CD4-positive, alpha-beta T cell (primary cell): ENCODE measurements around the gene OR6J1. TPM values are rescaled to one million over a fixed set of nuclear protein-coding genes. Genes with fewer than 3 reads are reported as not detected.
"Not testable (repeated sequence)": the region's sequence is repeated elsewhere in the genome, so short reads cannot be mapped to it uniquely, and the experiment has no call there.

Source experiments
- ATAC-seq: fragments of 200-7000 bp; cut with Tn5 transposase; one replicate; pipeline ENCODE4 v1.10.0; 2022; ENCODE audit warnings: mild to moderate bottlenecking; ENCODE audit not compliant: poor library complexity
- CTCF ChIA-PET: fragments of 350-600 bp; sonication (Branson Sonifier 250); formaldehyde crosslinking; loops from one replicate; lab custom pipeline; 2021; ENCODE audit warnings: antibody characterized with exemption, inconsistent platforms; lab: Charles Lee
- POLR2A ChIA-PET: fragments of 350-600 bp; sonication (Branson Sonifier 250); formaldehyde crosslinking; loops from one replicate; lab custom pipeline; 2021; ENCODE audit warnings: antibody characterized with exemption, inconsistent platforms; lab: Charles Lee
- DNase-seq, 14 experiments: peaks; one replicate each; pipeline ENCODE4 v3.0.0-alpha.2; 2013 to 2020; ENCODE audit warnings: mixed read lengths in 2 of 14
- H3K27ac ChIP-seq, 2 donors: one replicate each; pipeline versions ENCODE4 v1.5.1 to v1.7.0; 2013; ENCODE audit warnings: low read length in 2 of 2, low read depth in 1 of 2, mild to moderate bottlenecking in 1 of 2
- H3K27me3 ChIP-seq, 2 experiments: 1 replicate in 1 of 2; 2 replicates in 1 of 2; pipeline versions ENCODE4 v1.6.1 to v1.7.0; 2013; ENCODE audit warnings: low read length in 2 of 2, control low read depth in 1 of 2, mild to moderate bottlenecking in 1 of 2, moderate library complexity in 1 of 2; ENCODE audit not compliant: insufficient read depth in 2 of 2, control insufficient read depth in 1 of 2
- H3K36me3 ChIP-seq: one replicate; pipeline ENCODE4 v1.6.1; 2013; ENCODE audit warnings: low read length, control low read depth; ENCODE audit not compliant: insufficient read depth
- H3K4me1 ChIP-seq: one replicate; pipeline ENCODE4 v1.6.1; 2013; ENCODE audit warnings: low read length, control low read depth; ENCODE audit not compliant: insufficient read depth
- H3K4me3 ChIP-seq: one replicate; pipeline ENCODE4 v1.5.1; 2013; ENCODE audit warnings: mild to moderate bottlenecking, low read length, moderate library complexity
- H3K9me3 ChIP-seq, 2 experiments: 1 replicate in 1 of 2; 2 replicates in 1 of 2; pipeline versions ENCODE4 v1.6.1 to v1.7.0; 2013; ENCODE audit warnings: low read length in 2 of 2, mild to moderate bottlenecking in 2 of 2, control low read depth in 1 of 2, moderate library complexity in 1 of 2; ENCODE audit not compliant: control insufficient read depth in 1 of 2, insufficient read depth in 1 of 2
- H3K27ac Mint-ChIP-seq: one replicate; pipeline ENCODE4 v1.8.0; 2020; ENCODE audit warnings: mixed read lengths
- H3K27me3 Mint-ChIP-seq: one replicate; pipeline ENCODE4 v1.8.0; 2021; ENCODE audit warnings: mixed read lengths
- H3K36me3 Mint-ChIP-seq: one replicate; pipeline ENCODE4 v1.8.0; 2021; ENCODE audit warnings: low read depth, mixed read lengths
- H3K4me1 Mint-ChIP-seq: one replicate; pipeline ENCODE4 v1.8.0; 2021; ENCODE audit warnings: low read depth, mixed read lengths
- H3K4me3 Mint-ChIP-seq: one replicate; pipeline ENCODE4 v1.8.0; 2020; ENCODE audit warnings: mild to moderate bottlenecking, mixed read lengths
- H3K9me3 Mint-ChIP-seq: one replicate; pipeline ENCODE4 v1.8.0; 2020; ENCODE audit warnings: mixed read lengths
- CTCF ChIP-seq: fragments of 200-600 bp; IDR thresholded peaks from one replicate; pipeline ENCODE4 v1.8.0; 2022; ENCODE audit warnings: antibody characterized with exemption, mild to moderate bottlenecking
- intact Hi-C, 2 experiments: fragments of 100-400 bp; cut with DNase I in 1 of 2; cut with micrococcal nuclease in 1 of 2; formaldehyde crosslinking; loops; one replicate each; pipeline versions ENCODE4 v1.15.1 to v1.9.0; 2023 to 2025; cut with DNase I, micrococcal nuclease
- total RNA-seq, 174 experiments: library from RNA in 2 of 174; stranded (reverse) in 2 of 174; gene quantifications; one replicate each; pipeline ENCODE4 v1.2.3 and lab custom pipeline; 2021 to 2026

The OR6J1 gene
- total RNA-seq, 2 experiments from 2014 or later, result not detected

- POLR2A ChIA-PET, result no interaction called here
- H3K4me3 ChIP-seq, result no peak overlapping the region
- no peak overlapping the region for H3K27ac ChIP-seq
- H3K4me1 ChIP-seq, result no peaks in the 10 kb centered on the region
- no peaks in the 10 kb centered on the region for H3K36me3 Mint-ChIP-seq
- no peak overlapping the region for H3K4me3 Mint-ChIP-seq
- no peak for TF ChIP-seq CTCF
- no peaks in the 10 kb centered on the region for H3K36me3 ChIP-seq
- no peaks in the 10 kb centered on the region for H3K9me3 Mint-ChIP-seq
- no peak overlapping the region for H3K27ac Mint-ChIP-seq
- no peak for ATAC-seq
- no peaks in the 10 kb centered on the region for H3K9me3 ChIP-seq
- no peaks in the 10 kb centered on the region for H3K27me3 ChIP-seq
- peaks cover 5% of the 10 kb centered on the region for H3K27me3 Mint-ChIP-seq
- CTCF ChIA-PET, result no interaction called here
- no peaks in the 10 kb centered on the region for H3K4me1 Mint-ChIP-seq
- DNase-seq, result no peak
- intact Hi-C loops, result no loop called here
Measured at GRCh38 chr14:22623047-22623446, 21.1 kb downstream of the OR6J1 start.

GRCh38 chr14:22622255-22622654 lies 21.9 kb downstream of the OR6J1 start:
- Mint-ChIP-seq H3K27me3 (peaks cover 5% of the 10 kb centered on the region), H3K9me3 (no peaks in the 10 kb centered on the region), H3K4me1 (no peaks in the 10 kb centered on the region), H3K4me3 (no peak overlapping the region), H3K27ac (no peak overlapping the region), H3K36me3 (no peaks in the 10 kb centered on the region)
- no peaks in the 10 kb centered on the region for H3K36me3 ChIP-seq
- no peak for DNase-seq
- no peak for ATAC-seq
- intact Hi-C loops, result no loop called here
- TF ChIP-seq CTCF, result no peak
- POLR2A ChIA-PET, result no interaction called here
- H3K9me3 ChIP-seq, result no peaks in the 10 kb centered on the region
- no peak overlapping the region for H3K27ac ChIP-seq
- H3K27me3 ChIP-seq, result no peaks in the 10 kb centered on the region
- H3K4me3 ChIP-seq, result no peak overlapping the region
- H3K4me1 ChIP-seq, result no peaks in the 10 kb centered on the region
- CTCF ChIA-PET, result no interaction called here

- H3K4me3 ChIP-seq, H3K4me1 ChIP-seq, H3K9me3 ChIP-seq, H3K27me3 Mint-ChIP-seq, ATAC-seq, H3K27ac ChIP-seq, H3K4me1 Mint-ChIP-seq, DNase-seq, POLR2A ChIA-PET, H3K27me3 ChIP-seq, H3K27ac Mint-ChIP-seq, H3K9me3 Mint-ChIP-seq, CTCF ChIA-PET, H3K4me3 Mint-ChIP-seq: not testable (repeated sequence)
- H3K36me3 Mint-ChIP-seq, result peaks cover 15% of the 10 kb centered on the region
- H3K36me3 ChIP-seq, result peaks cover 10% of the 10 kb centered on the region
- intact Hi-C loops, result loop anchor here in 1 of 2 experiments (10.0 kb wide), 1 partner anchor 189 kb away; no protein-coding TSS in a partner anchor
Measured at GRCh38 chr14:22615765-22616164, 28.4 kb downstream of the OR6J1 start.

- Histone ChIP-seq H3K27me3 (no peaks in the 10 kb centered on the region), H3K9me3 (no peaks in the 10 kb centered on the region), H3K4me3 (no peak overlapping the region), H3K27ac (no peak overlapping the region), H3K36me3 (peaks cover 23% of the 10 kb centered on the region), H3K4me1 (no peaks in the 10 kb centered on the region)
- Mint-ChIP-seq H3K27ac (no peak overlapping the region), H3K9me3 (no peaks in the 10 kb centered on the region), H3K4me3 (no peak overlapping the region), H3K36me3 (peaks cover 28% of the 10 kb centered on the region), H3K4me1 (no peaks in the 10 kb centered on the region), H3K27me3 (no peaks in the 10 kb centered on the region)
- CTCF ChIA-PET, result interaction anchor here (0.5 kb wide), 1 partner anchor 117 kb away, joined by 3 read pairs; no protein-coding TSS in a partner anchor
- TF ChIP-seq CTCF, result no peak
- intact Hi-C loops, result loop anchor here in 1 of 2 experiments (10.0 kb wide), 1 partner anchor 190 kb away; no protein-coding TSS in a partner anchor
- POLR2A ChIA-PET, result no interaction called here
- DNase-seq, result no peak
- no peak for ATAC-seq
Measured at GRCh38 chr14:22614240-22614799, 29.8 kb downstream of the OR6J1 start.
